Liver (tissue), 9 donors: ENCODE measurements around the gene NOD1. TPM values are rescaled to one million over a fixed set of nuclear protein-coding genes. Genes with fewer than 3 reads are reported as not detected.

Experiments
- DNase-seq: peaks from one replicate; pipeline ENCODE4 v3.0.0-alpha.2; 2017; ENCODE audit warnings: low spot score
- H3K27ac ChIP-seq, 2 donors: one replicate each; pipeline ENCODE4 v1.7.0; 2013; ENCODE audit warnings: inconsistent platforms in 2 of 2, low read length in 2 of 2, control low read depth in 1 of 2, low read depth in 1 of 2, mild to moderate bottlenecking in 1 of 2
- H3K27me3 ChIP-seq, 4 donors: one replicate each; pipeline versions ENCODE4 v1.6.1 to v1.7.0; 2013; ENCODE audit warnings: low read length in 3 of 4, inconsistent platforms in 1 of 4, mild to moderate bottlenecking in 1 of 4, moderate library complexity in 1 of 4; ENCODE audit not compliant: control insufficient read depth in 4 of 4, insufficient read depth in 4 of 4
- H3K36me3 ChIP-seq, 4 donors: one replicate each; pipeline versions ENCODE4 v1.6.1 to v1.7.0; 2013; ENCODE audit warnings: low read length in 3 of 4, mild to moderate bottlenecking in 3 of 4, low read depth in 1 of 4, moderate library complexity in 1 of 4; ENCODE audit not compliant: control insufficient read depth in 4 of 4, insufficient read depth in 3 of 4
- H3K4me1 ChIP-seq, 4 donors: one replicate each; pipeline versions ENCODE4 v1.6.1 to v1.7.0; 2013; ENCODE audit warnings: low read length in 3 of 4, mild to moderate bottlenecking in 3 of 4, moderate library complexity in 1 of 4; ENCODE audit not compliant: control insufficient read depth in 4 of 4, insufficient read depth in 4 of 4
- H3K4me3 ChIP-seq, 3 donors: one replicate each; pipeline versions ENCODE4 v1.6.1 to v1.7.0; 2013; ENCODE audit warnings: low read length in 3 of 3, control low read depth in 1 of 3, low read depth in 1 of 3, mild to moderate bottlenecking in 1 of 3
- H3K9ac ChIP-seq, 2 donors: one replicate each; pipeline ENCODE4 v1.7.0; 2013; ENCODE audit warnings: low read length in 2 of 2, mild to moderate bottlenecking in 2 of 2, moderate library complexity in 2 of 2, control low read depth in 1 of 2, low read depth in 1 of 2
- H3K9me3 ChIP-seq, 4 donors: one replicate each; pipeline versions ENCODE4 v1.6.1 to v1.7.0; 2013; ENCODE audit warnings: low read length in 3 of 4; ENCODE audit not compliant: control insufficient read depth in 4 of 4
- EGR1 ChIP-seq, 2 donors: IDR thresholded peaks; 2 replicates each; pipeline ENCODE4 v1.6.1; 2016 to 2018; ENCODE audit warnings: antibody characterized with exemption in 2 of 2, low read depth in 2 of 2
- FOXA1 ChIP-seq: IDR thresholded peaks from 2 replicates; pipeline ENCODE4 v1.6.1; 2016; ENCODE audit warnings: antibody characterized with exemption
- FOXA2 ChIP-seq: IDR thresholded peaks from 2 replicates; pipeline ENCODE4 v1.6.1; 2016; ENCODE audit warnings: antibody characterized with exemption
- GABPA ChIP-seq, 2 donors: IDR thresholded peaks in 1 of 2; conservative IDR thresholded peaks in 1 of 2; 2 replicates each; pipeline ENCODE4 v1.6.1; 2016; ENCODE audit warnings: antibody characterized with exemption in 2 of 2, mild to moderate bottlenecking in 1 of 2, moderate library complexity in 1 of 2
- HNF4A ChIP-seq, 2 donors: conservative IDR thresholded peaks; 2 replicates each; pipeline ENCODE4 v1.6.1; 2016; ENCODE audit warnings: antibody characterized with exemption in 2 of 2, mild to moderate bottlenecking in 2 of 2
- HNF4G ChIP-seq: IDR thresholded peaks from 2 replicates; pipeline ENCODE4 v1.6.1; 2016; ENCODE audit warnings: antibody characterized with exemption
- JUND ChIP-seq, 2 donors: IDR thresholded peaks; 2 replicates each; pipeline ENCODE4 v1.6.1; 2016; ENCODE audit warnings: antibody characterized with exemption in 2 of 2
- NR2F2 ChIP-seq: IDR thresholded peaks from 2 replicates; pipeline ENCODE4 v1.6.1; 2016; ENCODE audit warnings: antibody characterized with exemption
- RXRA ChIP-seq, 2 donors: IDR thresholded peaks; 2 replicates each; pipeline ENCODE4 v1.6.1; 2017 to 2018; ENCODE audit warnings: antibody characterized with exemption in 2 of 2, mild to moderate bottlenecking in 1 of 2
- SP1 ChIP-seq: IDR thresholded peaks from 2 replicates; pipeline ENCODE4 v1.6.1; 2018; ENCODE audit warnings: antibody characterized with exemption, mild to moderate bottlenecking
- TAF1 ChIP-seq: conservative IDR thresholded peaks from 2 replicates; pipeline ENCODE4 v1.6.1; 2016; ENCODE audit warnings: antibody characterized with exemption, mild to moderate bottlenecking
- WGBS: extraction: QIAGEN DNeasy Blood & Tissue Kit; methylation state at CpG from one replicate; pipeline ENCODE4 v1.1.7; 2013; 5-methylcytosine and 5-hydroxymethylcytosine counted together
- polyA plus RNA-seq, 2 donors: library from polyadenylated mRNA; stranded (reverse) in 1 of 2; unstranded in 1 of 2; fragments of 200-250 nt in 1 of 2; fragments of >200 nt in 1 of 2; fragmentation: Nextera tagmentation in 1 of 2; extraction: Ambion mirVana in 1 of 2; gene quantifications; one replicate each; pipeline versions ENCODE4 v1.2.1 to v1.2.3, GENCODE V29; 2013 to 2015
- total RNA-seq, 2 donors: library from RNA; depleted of rRNA; stranded (reverse); fragments of >200 nt; gene quantifications; one replicate each; pipeline ENCODE4 v1.2.3, GENCODE V29; 2014
- TF ChIP-seq, protein P1 (sequence below): IDR thresholded peaks from 2 replicates; pipeline ENCODE4 v1.6.1; 2016; ENCODE audit warnings: antibody characterized with exemption
- TF ChIP-seq, protein P2 (sequence below): IDR thresholded peaks from 2 replicates; pipeline ENCODE4 v1.6.1; 2016; ENCODE audit warnings: antibody characterized with exemption
- TF ChIP-seq, protein P3 (sequence below): IDR thresholded peaks from 2 replicates; pipeline ENCODE4 v1.6.1; 2016; ENCODE audit warnings: antibody characterized with exemption
- TF ChIP-seq, protein P4 (sequence below): IDR thresholded peaks from 2 replicates; pipeline ENCODE4 v1.6.1; 2016; ENCODE audit warnings: antibody characterized with exemption, mild to moderate bottlenecking
- TF ChIP-seq, protein P5 (sequence below): fragments of 150-350 bp; IDR thresholded peaks from 2 replicates; pipeline ENCODE4 v1.5.1; 2017; ENCODE audit warnings: improper control_type of control experiment, low read depth, low read length; ENCODE audit not compliant: missing input control
- donor health status: healthy.
- donor health status: healthy.
- donor health status: healthy.
- donor health status: healthy.
- donor health status: healthy.

NOD1 gene
- total and polyA plus RNA-seq, 4 donors: 1.7 to 3.5 (median 2.0) TPM

DNA sequence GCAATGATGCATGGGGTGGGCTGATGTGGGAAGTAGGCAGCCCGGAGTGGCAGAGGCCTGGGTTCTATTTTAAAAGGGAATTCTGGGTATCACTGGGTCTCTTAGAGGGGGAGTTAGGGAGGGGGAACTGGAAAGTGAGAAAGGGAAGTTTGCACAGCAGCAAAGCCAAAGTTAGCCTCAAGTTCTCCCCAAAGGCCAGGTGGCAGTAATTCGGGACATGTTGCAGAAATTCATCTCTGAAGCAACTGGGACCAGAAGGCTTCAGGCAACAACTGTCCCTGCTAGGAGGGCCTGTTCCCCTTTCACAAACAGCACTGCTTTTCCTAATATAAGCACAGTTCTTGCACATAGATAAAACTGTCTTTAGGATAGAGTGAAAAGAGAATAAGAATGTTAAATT lies 67.4 kb downstream of the NOD1 start:
- no peak overlapping the region for H3K27ac ChIP-seq
- 83% methylated on average over 2 of the region's 2 CpGs for WGBS

More for the DNA sequence above, 67.4 kb downstream of the NOD1 start:
- H3K4me1 ChIP-seq: peaks cover 0 to 3% (median 0%) of the 10 kb centered on the region in 4 donors
- DNase-seq: no peak
- no peak overlapping the region for H3K9ac ChIP-seq
- no peaks in the 10 kb centered on the region for H3K27me3 ChIP-seq
- H3K4me3 ChIP-seq: no peak overlapping the region
- peaks cover 0 to 3% (median 0%) of the 10 kb centered on the region in 4 donors for H3K9me3 ChIP-seq
- TF ChIP-seq, protein P1, sequence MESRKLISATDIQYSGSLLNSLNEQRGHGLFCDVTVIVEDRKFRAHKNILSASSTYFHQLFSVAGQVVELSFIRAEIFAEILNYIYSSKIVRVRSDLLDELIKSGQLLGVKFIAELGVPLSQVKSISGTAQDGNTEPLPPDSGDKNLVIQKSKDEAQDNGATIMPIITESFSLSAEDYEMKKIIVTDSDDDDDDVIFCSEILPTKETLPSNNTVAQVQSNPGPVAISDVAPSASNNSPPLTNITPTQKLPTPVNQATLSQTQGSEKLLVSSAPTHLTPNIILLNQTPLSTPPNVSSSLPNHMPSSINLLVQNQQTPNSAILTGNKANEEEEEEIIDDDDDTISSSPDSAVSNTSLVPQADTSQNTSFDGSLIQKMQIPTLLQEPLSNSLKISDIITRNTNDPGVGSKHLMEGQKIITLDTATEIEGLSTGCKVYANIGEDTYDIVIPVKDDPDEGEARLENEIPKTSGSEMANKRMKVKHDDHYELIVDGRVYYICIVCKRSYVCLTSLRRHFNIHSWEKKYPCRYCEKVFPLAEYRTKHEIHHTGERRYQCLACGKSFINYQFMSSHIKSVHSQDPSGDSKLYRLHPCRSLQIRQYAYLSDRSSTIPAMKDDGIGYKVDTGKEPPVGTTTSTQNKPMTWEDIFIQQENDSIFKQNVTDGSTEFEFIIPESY: no peak
- TF ChIP-seq, protein P2, sequence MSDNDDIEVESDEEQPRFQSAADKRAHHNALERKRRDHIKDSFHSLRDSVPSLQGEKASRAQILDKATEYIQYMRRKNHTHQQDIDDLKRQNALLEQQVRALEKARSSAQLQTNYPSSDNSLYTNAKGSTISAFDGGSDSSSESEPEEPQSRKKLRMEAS: no peak
- TF ChIP-seq RXRA (IDR thresholded peaks at IDR 0.05): no peak
- no peak for TF ChIP-seq SP1
- no peak for TF ChIP-seq JUND (IDR thresholded peaks at IDR 0.05)
- no peak for TF ChIP-seq HNF4G
- TF ChIP-seq, protein P3, sequence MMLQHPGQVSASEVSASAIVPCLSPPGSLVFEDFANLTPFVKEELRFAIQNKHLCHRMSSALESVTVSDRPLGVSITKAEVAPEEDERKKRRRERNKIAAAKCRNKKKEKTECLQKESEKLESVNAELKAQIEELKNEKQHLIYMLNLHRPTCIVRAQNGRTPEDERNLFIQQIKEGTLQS: no peak
- TF ChIP-seq NR2F2: no peak
- no peak for TF ChIP-seq FOXA2
- no peak for TF ChIP-seq HNF4A (conservative IDR thresholded peaks at IDR 0.05)
- no peak for TF ChIP-seq TAF1
- no peak for TF ChIP-seq GABPA (IDR thresholded peaks at IDR 0.05 in 1 of 2, conservative IDR thresholded peaks at IDR 0.05 in 1 of 2)
- TF ChIP-seq, protein P4, sequence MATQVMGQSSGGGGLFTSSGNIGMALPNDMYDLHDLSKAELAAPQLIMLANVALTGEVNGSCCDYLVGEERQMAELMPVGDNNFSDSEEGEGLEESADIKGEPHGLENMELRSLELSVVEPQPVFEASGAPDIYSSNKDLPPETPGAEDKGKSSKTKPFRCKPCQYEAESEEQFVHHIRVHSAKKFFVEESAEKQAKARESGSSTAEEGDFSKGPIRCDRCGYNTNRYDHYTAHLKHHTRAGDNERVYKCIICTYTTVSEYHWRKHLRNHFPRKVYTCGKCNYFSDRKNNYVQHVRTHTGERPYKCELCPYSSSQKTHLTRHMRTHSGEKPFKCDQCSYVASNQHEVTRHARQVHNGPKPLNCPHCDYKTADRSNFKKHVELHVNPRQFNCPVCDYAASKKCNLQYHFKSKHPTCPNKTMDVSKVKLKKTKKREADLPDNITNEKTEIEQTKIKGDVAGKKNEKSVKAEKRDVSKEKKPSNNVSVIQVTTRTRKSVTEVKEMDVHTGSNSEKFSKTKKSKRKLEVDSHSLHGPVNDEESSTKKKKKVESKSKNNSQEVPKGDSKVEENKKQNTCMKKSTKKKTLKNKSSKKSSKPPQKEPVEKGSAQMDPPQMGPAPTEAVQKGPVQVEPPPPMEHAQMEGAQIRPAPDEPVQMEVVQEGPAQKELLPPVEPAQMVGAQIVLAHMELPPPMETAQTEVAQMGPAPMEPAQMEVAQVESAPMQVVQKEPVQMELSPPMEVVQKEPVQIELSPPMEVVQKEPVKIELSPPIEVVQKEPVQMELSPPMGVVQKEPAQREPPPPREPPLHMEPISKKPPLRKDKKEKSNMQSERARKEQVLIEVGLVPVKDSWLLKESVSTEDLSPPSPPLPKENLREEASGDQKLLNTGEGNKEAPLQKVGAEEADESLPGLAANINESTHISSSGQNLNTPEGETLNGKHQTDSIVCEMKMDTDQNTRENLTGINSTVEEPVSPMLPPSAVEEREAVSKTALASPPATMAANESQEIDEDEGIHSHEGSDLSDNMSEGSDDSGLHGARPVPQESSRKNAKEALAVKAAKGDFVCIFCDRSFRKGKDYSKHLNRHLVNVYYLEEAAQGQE: no peak
- TF ChIP-seq FOXA1: no peak
- no peak for TF ChIP-seq EGR1 (IDR thresholded peaks at IDR 0.05; ENCODE audit: low read depth in 2 of 2)
- TF ChIP-seq, protein P5, sequence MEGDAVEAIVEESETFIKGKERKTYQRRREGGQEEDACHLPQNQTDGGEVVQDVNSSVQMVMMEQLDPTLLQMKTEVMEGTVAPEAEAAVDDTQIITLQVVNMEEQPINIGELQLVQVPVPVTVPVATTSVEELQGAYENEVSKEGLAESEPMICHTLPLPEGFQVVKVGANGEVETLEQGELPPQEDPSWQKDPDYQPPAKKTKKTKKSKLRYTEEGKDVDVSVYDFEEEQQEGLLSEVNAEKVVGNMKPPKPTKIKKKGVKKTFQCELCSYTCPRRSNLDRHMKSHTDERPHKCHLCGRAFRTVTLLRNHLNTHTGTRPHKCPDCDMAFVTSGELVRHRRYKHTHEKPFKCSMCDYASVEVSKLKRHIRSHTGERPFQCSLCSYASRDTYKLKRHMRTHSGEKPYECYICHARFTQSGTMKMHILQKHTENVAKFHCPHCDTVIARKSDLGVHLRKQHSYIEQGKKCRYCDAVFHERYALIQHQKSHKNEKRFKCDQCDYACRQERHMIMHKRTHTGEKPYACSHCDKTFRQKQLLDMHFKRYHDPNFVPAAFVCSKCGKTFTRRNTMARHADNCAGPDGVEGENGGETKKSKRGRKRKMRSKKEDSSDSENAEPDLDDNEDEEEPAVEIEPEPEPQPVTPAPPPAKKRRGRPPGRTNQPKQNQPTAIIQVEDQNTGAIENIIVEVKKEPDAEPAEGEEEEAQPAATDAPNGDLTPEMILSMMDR: no peak
- no peaks in the 10 kb centered on the region for H3K36me3 ChIP-seq
